Activated T-helper 17 cell treated with anti-CD3 and anti-CD28 coated beads, Interleukin-2, amount 50 U/mL, for 72 hours (primary cell): ENCODE data around the gene SNX14. TPM values are rescaled to one million over a fixed set of nuclear protein-coding genes. Genes with fewer than 3 reads are reported as not detected.
A peak's percentile ranks its signal among the peaks of the same experiment; 100 is the strongest.

Experiments
- ATAC-seq: fragments of 150-1000 bp; cut with Tn5 transposase; replicated peaks from 2 replicates; pipeline ENCODE4 v1.10.0; 2021; ENCODE audit warnings: mild to moderate bottlenecking, moderate library complexity
- H3K27ac Mint-ChIP-seq: one replicate; pipeline ENCODE4 v1.8.0; 2022; ENCODE audit warnings: mixed read lengths
- H3K27me3 Mint-ChIP-seq: one replicate; pipeline ENCODE4 v1.8.0; 2022; ENCODE audit warnings: mixed read lengths
- H3K36me3 Mint-ChIP-seq: one replicate; pipeline ENCODE4 v1.8.0; 2022; ENCODE audit warnings: low read depth, mild to moderate bottlenecking, mixed read lengths
- H3K4me1 Mint-ChIP-seq: one replicate; pipeline ENCODE4 v1.8.0; 2022; ENCODE audit warnings: mixed read lengths
- H3K4me3 Mint-ChIP-seq: one replicate; pipeline ENCODE4 v1.8.0; 2022; ENCODE audit warnings: mild to moderate bottlenecking, mixed read lengths
- H3K9me3 Mint-ChIP-seq: one replicate; pipeline ENCODE4 v1.8.0; 2022; ENCODE audit warnings: mixed read lengths
- total RNA-seq, 2 donors: library from RNA; stranded (reverse); gene quantifications; one replicate each; pipeline ENCODE4 v1.2.3, GENCODE V29; 2022

SNX14 gene
- total RNA-seq, 2 donors from 2014 or later, result 59.1 to 76.6 TPM

DNA sequence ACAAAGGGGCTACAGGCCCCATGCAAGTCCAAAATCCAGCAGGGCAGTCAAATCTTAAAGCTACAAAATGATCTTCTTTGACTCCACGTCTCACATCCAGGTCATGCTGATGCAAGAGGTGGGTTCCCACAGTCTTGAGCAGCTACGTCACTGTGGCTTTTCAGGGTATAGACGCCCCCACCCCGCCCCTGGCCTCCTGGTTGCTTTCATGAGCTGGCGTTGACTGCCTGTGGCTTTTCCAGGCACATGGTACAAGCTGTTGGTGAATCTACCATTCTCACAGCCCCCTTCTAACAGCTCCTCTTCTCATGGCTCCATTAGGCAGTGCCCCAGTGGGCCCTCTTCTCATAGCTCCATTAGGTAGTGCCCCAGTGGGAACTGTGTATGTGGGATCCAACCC, 96.8 kb downstream of the SNX14 start:
- H3K4me3 Mint-ChIP-seq, result peak overlapping the region; percentile 16
- peaks cover 17% of the 10 kb centered on the region for H3K4me1 Mint-ChIP-seq
- peak; percentile 37 for ATAC-seq

DNA sequence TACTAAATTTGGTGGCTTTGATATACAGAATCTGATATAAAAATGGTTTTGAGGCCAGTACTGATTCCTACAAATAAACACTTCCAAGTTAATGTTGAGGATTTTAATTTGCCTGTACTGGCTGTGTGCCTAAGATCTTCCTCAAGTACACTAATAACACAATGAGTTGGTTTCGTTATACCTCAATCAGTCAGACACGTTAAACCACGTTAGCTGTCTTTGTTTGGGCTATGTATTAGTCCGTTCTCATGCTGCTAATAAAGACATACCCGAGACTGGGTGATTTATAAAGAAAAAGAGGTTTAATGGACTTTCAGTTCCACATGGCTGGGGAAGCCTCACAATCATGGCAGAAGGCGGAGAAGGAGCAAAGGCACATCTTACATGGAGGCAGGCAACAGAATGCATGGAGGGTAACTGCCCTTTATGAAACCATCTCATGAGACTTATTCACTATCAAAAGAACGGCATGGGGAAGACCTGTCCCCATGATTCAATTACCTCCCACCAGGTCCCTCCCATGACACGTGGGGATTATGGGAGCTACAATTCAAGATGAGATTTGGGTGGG, 97.6 kb downstream of the SNX14 start:
- Mint-ChIP-seq H3K9me3 (peaks cover 8% of the 10 kb centered on the region), H3K4me1 (peaks cover 17% of the 10 kb centered on the region), H3K36me3 (peaks cover 4% of the 10 kb centered on the region)

More for the DNA sequence above, 96.8 kb downstream of the SNX14 start:
- Mint-ChIP-seq H3K9me3 (peaks cover 8% of the 10 kb centered on the region), H3K36me3 (peaks cover 4% of the 10 kb centered on the region), H3K27me3 (no peaks in the 10 kb centered on the region), H3K27ac (peak overlapping the region; percentile 4)

DNA sequence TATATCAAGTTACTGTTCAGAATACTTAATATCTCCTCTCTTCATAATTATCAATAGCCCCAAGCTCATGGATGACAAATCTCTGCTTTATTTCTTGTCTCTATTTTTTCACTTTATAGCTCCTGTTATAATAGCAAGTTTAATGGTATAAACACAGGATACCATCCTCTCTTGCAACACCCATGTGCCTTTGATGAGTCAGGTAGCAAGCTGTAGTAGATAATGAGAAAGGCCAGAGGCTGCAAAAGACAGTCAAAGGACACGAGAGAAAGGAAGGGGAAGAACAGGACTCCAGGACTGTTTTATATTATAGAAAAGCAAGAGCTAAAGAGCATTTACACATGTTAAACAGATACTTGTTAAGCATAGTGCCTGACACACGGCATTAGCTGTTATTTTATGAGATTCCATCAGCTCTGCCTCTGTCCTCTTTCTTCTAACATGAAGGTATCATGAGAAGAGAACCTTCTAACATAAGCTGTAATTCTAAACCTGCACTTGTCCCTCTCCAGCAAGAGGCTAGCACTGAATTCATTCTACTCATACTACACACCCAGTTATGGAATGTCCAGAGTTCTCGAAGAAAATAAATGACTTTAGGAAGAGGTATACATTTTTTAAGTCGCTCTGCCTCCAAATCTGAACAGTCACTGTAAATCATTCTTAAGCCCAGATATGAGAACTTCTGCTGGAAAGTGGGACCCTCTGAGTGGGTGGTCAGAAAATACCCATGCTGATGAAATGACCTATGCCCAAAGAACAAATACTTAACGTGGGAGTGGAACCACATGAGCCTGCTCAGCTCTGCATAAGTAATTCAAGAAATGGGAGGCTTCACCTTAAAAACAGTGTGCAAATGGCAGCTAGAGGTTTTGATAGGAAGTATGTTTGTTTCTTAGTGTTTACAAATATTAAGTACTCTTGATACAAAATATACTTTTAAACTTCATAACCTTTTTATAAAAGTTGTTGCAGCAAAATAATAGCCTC, 98.8 kb downstream of the SNX14 start:
- Mint-ChIP-seq H3K27me3 (no peaks in the 10 kb centered on the region), H3K9me3 (peaks cover 8% of the 10 kb centered on the region), H3K36me3 (no peaks in the 10 kb centered on the region), H3K4me1 (peaks cover 17% of the 10 kb centered on the region), H3K4me3 (no peak overlapping the region), H3K27ac (no peak overlapping the region)
- ATAC-seq, result no peak

More for the DNA sequence above, 97.6 kb downstream of the SNX14 start:
- H3K27ac Mint-ChIP-seq, result peak overlapping the region; percentile 4
- peak overlapping the region; percentile 16 for H3K4me3 Mint-ChIP-seq
- peak; percentile 77 for ATAC-seq
- no peaks in the 10 kb centered on the region for H3K27me3 Mint-ChIP-seq

DNA sequence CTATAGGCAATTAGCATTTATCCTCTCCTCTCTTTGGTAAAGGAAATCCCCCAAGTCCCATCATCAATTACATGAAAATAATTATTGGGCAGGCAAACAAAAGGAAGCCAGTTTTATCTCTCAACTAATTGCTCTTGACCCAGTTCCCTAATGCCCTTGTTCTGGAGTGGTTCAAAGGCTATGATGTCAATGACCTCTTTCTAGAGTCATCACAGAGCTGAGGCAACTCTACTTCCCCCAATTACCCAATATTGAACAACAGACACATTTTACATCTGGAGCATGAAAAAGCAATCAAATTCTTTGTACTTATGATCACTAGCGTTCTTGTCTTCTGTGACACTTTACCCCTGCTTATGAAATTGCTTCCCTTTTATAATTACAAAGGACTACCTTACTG, 100.3 kb downstream of the SNX14 start:
- Mint-ChIP-seq H3K27me3 (no peaks in the 10 kb centered on the region), H3K36me3 (no peaks in the 10 kb centered on the region)
- ATAC-seq, result no peak

DNA sequence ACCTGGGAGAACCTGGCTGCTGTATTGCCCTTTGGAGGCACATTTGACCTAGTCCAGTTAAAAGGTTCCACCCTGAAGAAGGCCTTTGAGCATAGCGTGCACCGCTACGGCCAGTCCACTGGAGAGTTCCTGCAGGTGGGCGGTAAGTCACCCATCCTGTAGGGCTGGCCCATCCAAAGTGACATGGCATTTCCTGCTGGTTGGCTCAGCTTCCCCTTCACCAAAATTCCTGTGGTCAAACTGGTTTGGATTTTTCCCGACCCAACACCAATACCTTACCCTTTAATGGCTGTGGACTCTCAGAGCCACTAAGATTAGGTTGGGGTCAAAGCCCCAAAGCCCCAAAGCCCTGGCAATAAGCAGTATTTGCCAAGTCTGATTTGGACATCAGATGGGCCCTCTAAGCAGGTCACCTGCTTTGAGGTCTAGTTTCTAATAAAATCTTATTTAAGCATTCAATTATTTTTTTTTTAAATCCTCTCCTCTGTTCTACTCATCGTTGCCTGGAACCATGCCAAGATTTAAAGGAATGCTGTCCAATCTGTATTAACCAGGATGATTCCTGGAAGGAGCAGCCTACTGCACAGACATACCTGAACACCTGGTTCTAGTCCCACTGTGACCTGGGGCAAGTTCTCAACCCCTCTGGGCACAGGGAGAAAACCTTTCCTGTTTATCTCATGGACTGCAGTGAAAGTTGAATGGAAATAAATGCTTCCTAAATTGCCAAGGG, 103.0 kb downstream of the SNX14 start:
- Mint-ChIP-seq H3K27me3 (no peaks in the 10 kb centered on the region), H3K27ac (no peak overlapping the region), H3K4me1 (no peaks in the 10 kb centered on the region), H3K36me3 (no peaks in the 10 kb centered on the region), H3K9me3 (no peaks in the 10 kb centered on the region), H3K4me3 (no peak overlapping the region)
- ATAC-seq, result no peak

More for the DNA sequence above, 100.3 kb downstream of the SNX14 start:
- H3K9me3 Mint-ChIP-seq, result peaks cover 8% of the 10 kb centered on the region
- peaks cover 12% of the 10 kb centered on the region for H3K4me1 Mint-ChIP-seq
- no peak overlapping the region for H3K4me3 Mint-ChIP-seq
- H3K27ac Mint-ChIP-seq, result peak overlapping the region; percentile 32

DNA sequence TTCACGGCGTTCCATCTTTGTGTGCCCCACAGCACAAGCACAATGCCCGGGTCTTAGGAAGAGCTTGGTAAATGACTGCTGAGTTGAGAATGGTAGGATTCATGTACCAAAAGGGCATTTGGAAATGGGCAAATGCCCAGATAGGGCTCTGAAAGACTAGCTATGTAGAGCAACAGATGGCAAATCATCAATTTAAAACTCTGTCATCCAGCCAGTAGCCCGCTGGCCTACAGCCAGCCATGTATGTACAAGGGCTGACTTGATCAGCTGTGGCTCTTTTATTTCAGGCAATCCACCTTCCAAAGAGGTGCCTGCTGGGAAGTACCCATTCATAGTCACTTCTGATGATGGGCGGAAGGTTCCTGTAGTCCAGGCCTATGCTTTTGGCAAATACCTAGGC, 108.7 kb downstream of the SNX14 start:
- no peak for ATAC-seq
- no peaks in the 10 kb centered on the region for H3K9me3 Mint-ChIP-seq
- no peaks in the 10 kb centered on the region for H3K36me3 Mint-ChIP-seq
- H3K27ac Mint-ChIP-seq, result no peak overlapping the region
- H3K4me1 Mint-ChIP-seq, result peaks cover 6% of the 10 kb centered on the region
- H3K4me3 Mint-ChIP-seq, result no peak overlapping the region
- peaks cover 3% of the 10 kb centered on the region for H3K27me3 Mint-ChIP-seq

DNA sequence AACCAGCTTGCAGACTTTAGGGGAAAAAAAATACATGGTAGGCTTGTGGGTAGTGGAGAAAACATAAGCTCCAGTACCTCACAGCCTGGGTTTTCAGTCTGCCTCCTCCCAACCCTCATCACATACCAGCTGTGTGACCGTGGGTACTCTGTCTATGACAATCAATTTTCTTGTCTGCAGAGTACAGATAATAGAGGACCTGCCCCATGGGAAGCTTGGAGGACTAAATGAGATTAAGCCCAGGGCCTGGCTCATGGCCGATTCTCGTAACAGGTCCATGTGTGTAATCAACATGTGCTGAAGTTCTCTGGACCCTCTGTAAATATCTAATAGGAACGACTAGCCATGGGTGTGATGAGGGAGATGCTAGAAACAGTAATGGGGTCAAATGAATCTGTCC, 109.8 kb downstream of the SNX14 start:
- ATAC-seq, result no peak
- Mint-ChIP-seq H3K36me3 (no peaks in the 10 kb centered on the region), H3K4me1 (peaks cover 6% of the 10 kb centered on the region), H3K4me3 (no peak overlapping the region), H3K9me3 (no peaks in the 10 kb centered on the region), H3K27ac (no peak overlapping the region), H3K27me3 (peaks cover 3% of the 10 kb centered on the region)

DNA sequence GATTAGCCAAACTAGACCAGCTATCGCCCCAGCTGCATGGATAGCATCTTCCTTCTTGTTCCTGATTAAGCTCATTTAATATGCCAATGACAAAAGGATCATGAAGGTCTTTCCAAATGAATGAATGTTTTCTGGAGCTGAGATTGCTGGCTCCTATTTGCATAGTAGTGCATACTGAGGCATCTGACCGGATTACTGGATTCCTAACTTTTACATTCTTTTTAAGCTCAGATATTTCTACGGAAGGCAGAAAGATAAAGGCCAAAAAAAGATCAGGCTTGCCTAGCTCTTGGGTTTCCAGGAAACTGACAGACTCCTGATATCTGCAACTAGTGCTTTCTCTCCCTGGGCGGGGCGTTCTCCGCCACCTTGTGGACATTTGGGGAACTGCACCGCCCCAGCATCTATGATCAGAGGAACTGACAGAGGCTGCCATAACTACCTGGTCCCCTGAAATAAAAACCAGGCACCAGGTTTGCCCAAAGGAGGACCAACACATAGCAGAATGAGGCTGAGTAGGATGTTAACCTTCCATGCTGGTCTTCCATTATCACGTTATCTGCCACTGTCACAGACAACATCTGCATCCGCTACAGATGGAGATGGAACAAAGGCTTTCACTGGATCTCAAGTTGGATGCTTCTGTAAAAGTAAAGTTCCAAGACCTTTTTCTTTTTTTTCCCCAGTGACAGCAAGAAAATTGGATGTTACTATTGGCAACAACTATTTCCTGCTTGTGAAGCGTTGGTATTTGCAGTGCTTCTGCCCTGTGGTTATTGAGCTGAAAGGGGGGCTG, 110.6 kb downstream of the SNX14 start:
- ATAC-seq, result peak; percentile 89
- Mint-ChIP-seq H3K4me1 (peaks cover 6% of the 10 kb centered on the region), H3K36me3 (no peaks in the 10 kb centered on the region), H3K4me3 (peak overlapping the region; percentile 37), H3K27ac (peak overlapping the region; percentile 42), H3K9me3 (no peaks in the 10 kb centered on the region), H3K27me3 (peaks cover 3% of the 10 kb centered on the region)

DNA sequence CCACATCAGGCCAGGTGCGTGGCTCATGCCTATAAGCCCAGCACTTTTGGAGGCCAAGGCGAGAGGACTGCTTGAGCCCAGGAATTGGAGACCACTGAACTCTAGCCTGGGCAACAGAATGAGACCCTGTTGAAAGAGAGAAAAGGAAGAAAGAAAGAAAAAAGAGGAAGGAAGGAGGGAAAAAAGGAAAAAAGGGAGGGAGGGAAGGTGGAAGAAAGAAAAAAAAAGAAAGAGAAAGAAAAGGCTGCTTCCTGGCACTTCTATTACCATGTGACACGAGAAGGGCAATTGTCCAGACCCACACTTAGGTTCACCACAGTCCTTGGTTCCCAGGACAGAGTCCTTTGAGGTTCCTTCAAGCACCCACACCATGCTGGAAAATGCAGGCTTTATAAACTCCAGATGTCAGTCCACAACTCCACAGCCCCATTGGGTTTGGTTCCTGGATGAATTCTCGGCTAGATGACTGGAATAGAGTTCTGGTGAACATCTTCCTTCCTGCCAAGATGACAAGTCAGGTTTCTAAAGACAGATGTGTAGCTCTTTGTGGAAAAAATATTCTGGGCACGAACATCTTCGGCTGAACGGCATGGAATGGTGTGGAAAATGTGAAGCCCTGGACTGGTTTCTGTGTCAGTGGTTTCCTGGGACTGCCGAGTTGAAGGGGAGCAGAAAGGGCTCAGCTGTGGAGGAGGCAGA, 111.3 kb downstream of the SNX14 start:
- Mint-ChIP-seq H3K36me3 (no peaks in the 10 kb centered on the region), H3K9me3 (no peaks in the 10 kb centered on the region), H3K4me3 (peak overlapping the region; percentile 37), H3K4me1 (peaks cover 6% of the 10 kb centered on the region), H3K27me3 (peaks cover 3% of the 10 kb centered on the region), H3K27ac (peak overlapping the region; percentile 44)
- ATAC-seq, result no peak

DNA sequence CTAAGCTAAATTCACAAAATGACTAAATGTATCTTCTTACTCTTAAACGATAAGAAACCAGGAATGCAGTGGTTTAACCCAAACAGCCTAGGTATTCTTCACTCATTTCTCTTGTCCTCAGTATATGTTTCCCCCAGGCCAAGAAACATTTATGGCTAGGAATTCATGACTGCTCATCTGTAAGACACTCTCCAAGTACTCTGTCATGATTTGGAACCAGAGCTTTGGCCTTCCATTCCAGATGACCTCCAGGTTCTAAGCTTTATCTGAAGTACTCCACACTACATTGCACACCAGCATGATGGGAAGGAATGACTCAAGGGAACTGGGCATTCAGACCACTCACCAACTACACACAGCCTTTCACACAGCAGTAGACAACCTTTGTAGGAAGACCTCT, 114.5 kb downstream of the SNX14 start:
- H3K4me3 Mint-ChIP-seq, result no peak overlapping the region
- H3K27ac Mint-ChIP-seq, result no peak overlapping the region
- no peaks in the 10 kb centered on the region for H3K9me3 Mint-ChIP-seq
- peaks cover 6% of the 10 kb centered on the region for H3K4me1 Mint-ChIP-seq
- no peak for ATAC-seq
- H3K27me3 Mint-ChIP-seq, result peaks cover 12% of the 10 kb centered on the region
- no peaks in the 10 kb centered on the region for H3K36me3 Mint-ChIP-seq

DNA sequence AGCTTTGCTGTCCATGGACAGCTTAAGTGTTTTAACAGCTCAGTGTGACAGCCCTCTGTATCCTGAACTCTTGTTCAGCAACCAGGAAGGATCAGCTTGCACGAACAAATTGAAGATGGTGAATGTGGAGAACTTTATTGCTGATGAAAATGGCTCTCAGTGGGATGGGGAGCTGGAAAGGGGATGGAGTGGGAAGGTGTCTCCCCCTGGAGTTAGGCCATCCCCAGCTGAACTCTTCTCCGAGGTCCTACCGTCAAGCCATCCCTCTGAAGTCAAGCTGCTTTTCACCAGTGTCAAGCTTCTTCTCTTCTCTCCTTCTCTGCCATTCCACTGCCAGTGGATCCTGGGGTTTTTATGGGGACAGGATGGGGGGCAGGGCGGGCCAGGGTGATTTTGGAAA, 117.1 kb downstream of the SNX14 start:
- peaks cover 9% of the 10 kb centered on the region for H3K27me3 Mint-ChIP-seq

DNA sequence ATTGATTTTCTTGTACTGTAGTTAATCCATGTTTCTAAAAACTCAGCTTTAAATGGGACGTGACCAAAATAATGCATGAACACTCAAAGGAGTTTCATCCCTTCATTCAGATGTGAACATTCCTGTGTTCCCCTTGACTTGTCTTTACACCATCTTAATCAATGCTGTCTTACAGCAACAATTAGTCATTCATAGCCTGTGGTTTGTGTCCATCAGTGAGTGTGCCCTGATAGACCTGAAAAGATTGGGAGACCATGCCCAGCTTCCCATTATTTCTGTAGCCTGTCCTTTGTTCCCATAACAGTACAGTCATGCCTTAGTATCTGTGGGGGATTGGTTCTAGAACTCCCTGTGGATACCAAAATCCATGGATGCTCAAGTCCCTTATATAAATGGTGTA, 119.9 kb downstream of the SNX14 start:
- ATAC-seq, result no peak
- Mint-ChIP-seq H3K4me1 (no peaks in the 10 kb centered on the region), H3K36me3 (no peaks in the 10 kb centered on the region), H3K4me3 (no peak overlapping the region), H3K27me3 (peaks cover 9% of the 10 kb centered on the region), H3K9me3 (no peaks in the 10 kb centered on the region), H3K27ac (no peak overlapping the region)

More for the DNA sequence above, 117.1 kb downstream of the SNX14 start:
- Mint-ChIP-seq H3K36me3 (no peaks in the 10 kb centered on the region), H3K27ac (peak overlapping the region; percentile 26), H3K4me1 (no peaks in the 10 kb centered on the region), H3K4me3 (no peak overlapping the region), H3K9me3 (no peaks in the 10 kb centered on the region)
- no peak for ATAC-seq

DNA sequence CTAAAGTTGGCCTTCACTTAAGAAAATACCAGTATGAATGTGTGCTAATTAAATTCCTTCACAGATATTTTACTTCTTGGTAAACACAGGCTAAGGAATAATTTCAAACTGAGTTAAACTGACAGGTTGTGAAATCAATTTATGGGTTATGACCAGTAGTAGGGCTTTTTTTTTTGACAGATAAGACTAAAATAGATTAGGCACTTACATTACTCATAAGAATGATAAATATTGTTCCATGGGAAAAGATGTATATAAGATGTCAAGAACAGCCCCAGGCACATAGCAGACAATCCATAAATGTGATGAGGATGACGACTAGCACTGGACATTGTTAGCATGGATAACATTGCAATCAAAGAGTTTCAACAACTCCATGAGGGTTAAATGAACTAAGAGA, 120.9 kb downstream of the SNX14 start:
- Mint-ChIP-seq H3K4me1 (no peaks in the 10 kb centered on the region), H3K27me3 (peaks cover 9% of the 10 kb centered on the region), H3K27ac (no peak overlapping the region), H3K36me3 (no peaks in the 10 kb centered on the region), H3K9me3 (no peaks in the 10 kb centered on the region), H3K4me3 (no peak overlapping the region)
- no peak for ATAC-seq
